Measurements from ENCODE around the gene DOCK8.

- no peak for TF ChIP-seq CTCF (IDR thresholded peaks at IDR 0.05; ENCODE audit: low read length)
- TF ChIP-seq EZH2 (IDR thresholded peaks at IDR 0.05; ENCODE audit: borderline replicate concordance, low read length): no peak
Observed at GRCh38 chr9:274406-274805, 59.7 kb downstream of the DOCK8 start.

Data from OCI-LY1 (cell line).